K562 (cell line): Measurements from ENCODE around the gene COA4. TPM values are rescaled to one million over a fixed set of nuclear protein-coding genes. Genes with fewer than 3 reads are reported as not detected.

Source experiments
- polyA plus RNA-seq, 8 experiments: library from polyadenylated mRNA; depleted of rRNA in 4 of 8; stranded (reverse) in 5 of 8; unstranded in 3 of 8; fragments of >200 nt; fragmentation: Nextera tagmentation in 2 of 8; fragmentation: Illumina TruSeq in 1 of 8; extraction: Ambion mirVana in 2 of 8; extraction: Trizol in 1 of 8; gene quantifications; 2 replicates each; pipeline versions ENCODE4 v1.2.1 to v1.2.3, GENCODE V29; 2011 to 2014; ENCODE audit warnings: inconsistent platforms in 1 of 8, missing spikeins in 1 of 8
- total RNA-seq, 7 experiments: library from RNA; depleted of rRNA in 6 of 7; stranded (reverse); fragments of >200 nt in 6 of 7; fragmentation: Illumina TruSeq in 2 of 7; extraction: Trizol in 2 of 7; gene quantifications; 2 replicates each; pipeline versions ENCODE4 v1.2.1 to v1.2.3, GENCODE V29; 2011 to 2021; ENCODE audit warnings: low replicate concordance in 1 of 7

The COA4 gene
- total and polyA plus RNA-seq, 9 of the 15 experiments (the other 6 are each of a cell fraction or from before 2014, with no cell fraction given) = 108 to 255 (median 152) TPM

Other genes with a start within 250 kb of the COA4 start
- 0.61 TPM in 1 of 2 replicates, not detected in the other for gene PLEKHB1, start 230.3 kb downstream of the COA4 start, total RNA-seq (2014; rRNA removed)
- 0.10 and 0.25 TPM in 2 replicates for gene PLEKHB1, start 230.3 kb downstream of the COA4 start, total RNA-seq (2014; rRNA removed; fragmentation: Illumina TruSeq; extraction: Trizol)
- gene PLEKHB1, start 230.3 kb downstream of the COA4 start, total RNA-seq (2015; rRNA removed; fragmentation: Illumina TruSeq; extraction: Trizol) = 0.07 TPM in 1 of 2 replicates, not detected in the other
- gene PLEKHB1, start 230.3 kb downstream of the COA4 start, total RNA-seq (2021) = 0.27 and 0.62 TPM in 2 replicates
- 0.08 and 0.52 TPM in 2 replicates for gene PLEKHB1, start 230.3 kb downstream of the COA4 start, polyA plus RNA-seq (2011; rRNA removed)
- 0.10 and 0.12 TPM in 2 replicates for gene PLEKHB1, start 230.3 kb downstream of the COA4 start, polyA plus RNA-seq (2014; fragmentation: Illumina TruSeq; extraction: Trizol)
- under 1 TPM; 0.13 to 0.17 TPM for gene PLEKHB1, start 230.3 kb downstream of the COA4 start, polyA plus RNA-seq (2014; fragmentation: Nextera tagmentation; extraction: Ambion mirVana)
- gene PLEKHB1, start 230.3 kb downstream of the COA4 start, polyA plus RNA-seq (2014; rRNA removed) = 0.49 TPM in 1 of 2 replicates, not detected in the other
- gene RAB6A, start 115.8 kb downstream of the COA4 start, total RNA-seq (2014; rRNA removed) = 30.0 and 35.8 TPM in 2 replicates
- gene RAB6A, start 115.8 kb downstream of the COA4 start, total RNA-seq (2014; rRNA removed; fragmentation: Illumina TruSeq; extraction: Trizol) = 45.4 and 53.5 TPM in 2 replicates
- 39.6 and 45.7 TPM in 2 replicates for gene RAB6A, start 115.8 kb downstream of the COA4 start, total RNA-seq (2015; rRNA removed; fragmentation: Illumina TruSeq; extraction: Trizol)
- gene RAB6A, start 115.8 kb downstream of the COA4 start, total RNA-seq (2021) = 70.8 and 77.2 TPM in 2 replicates
- 74.7 and 95.3 TPM in 2 replicates for gene RAB6A, start 115.8 kb downstream of the COA4 start, polyA plus RNA-seq (2011; rRNA removed)
- 60.2 and 67.9 TPM in 2 replicates for gene RAB6A, start 115.8 kb downstream of the COA4 start, polyA plus RNA-seq (2014; fragmentation: Illumina TruSeq; extraction: Trizol)
- gene RAB6A, start 115.8 kb downstream of the COA4 start, polyA plus RNA-seq (2014; fragmentation: Nextera tagmentation; extraction: Ambion mirVana) = 10 to 100 TPM; 14.0 to 15.7 TPM
- 33.6 and 41.4 TPM in 2 replicates for gene RAB6A, start 115.8 kb downstream of the COA4 start, polyA plus RNA-seq (2014; rRNA removed)
- gene MRPL48, start 89.0 kb downstream of the COA4 start, total RNA-seq (2014; rRNA removed) = 87.2 and 98.6 TPM in 2 replicates
- gene MRPL48, start 89.0 kb downstream of the COA4 start, total RNA-seq (2014; rRNA removed; fragmentation: Illumina TruSeq; extraction: Trizol) = 102 and 104 TPM in 2 replicates
- gene MRPL48, start 89.0 kb downstream of the COA4 start, total RNA-seq (2015; rRNA removed; fragmentation: Illumina TruSeq; extraction: Trizol) = 102 and 118 TPM in 2 replicates
- gene MRPL48, start 89.0 kb downstream of the COA4 start, total RNA-seq (2021) = 66.0 and 81.9 TPM in 2 replicates
- gene MRPL48, start 89.0 kb downstream of the COA4 start, polyA plus RNA-seq (2011; rRNA removed) = 126 and 130 TPM in 2 replicates
- gene MRPL48, start 89.0 kb downstream of the COA4 start, polyA plus RNA-seq (2014; fragmentation: Illumina TruSeq; extraction: Trizol) = 68.5 and 75.0 TPM in 2 replicates
- gene MRPL48, start 89.0 kb downstream of the COA4 start, polyA plus RNA-seq (2014; fragmentation: Nextera tagmentation; extraction: Ambion mirVana) = 100 to 1,000 TPM; 216 to 237 TPM
- gene MRPL48, start 89.0 kb downstream of the COA4 start, polyA plus RNA-seq (2014; rRNA removed) = 67.2 and 79.2 TPM in 2 replicates
- gene PAAF1, start 153 bp upstream of the COA4 start, total RNA-seq (2014; rRNA removed) = 13.5 and 15.8 TPM in 2 replicates
- 17.8 and 20.7 TPM in 2 replicates for gene PAAF1, start 153 bp upstream of the COA4 start, total RNA-seq (2014; rRNA removed; fragmentation: Illumina TruSeq; extraction: Trizol)
- gene PAAF1, start 153 bp upstream of the COA4 start, total RNA-seq (2015; rRNA removed; fragmentation: Illumina TruSeq; extraction: Trizol) = 16.3 and 17.3 TPM in 2 replicates
- gene PAAF1, start 153 bp upstream of the COA4 start, total RNA-seq (2021) = 23.9 and 29.7 TPM in 2 replicates
- 23.3 and 27.9 TPM in 2 replicates for gene PAAF1, start 153 bp upstream of the COA4 start, polyA plus RNA-seq (2011; rRNA removed)
- 38.0 and 38.5 TPM in 2 replicates for gene PAAF1, start 153 bp upstream of the COA4 start, polyA plus RNA-seq (2014; fragmentation: Illumina TruSeq; extraction: Trizol)
- 10 to 100 TPM; 69.2 to 78.6 TPM for gene PAAF1, start 153 bp upstream of the COA4 start, polyA plus RNA-seq (2014; fragmentation: Nextera tagmentation; extraction: Ambion mirVana)
- 20.3 and 20.4 TPM in 2 replicates for gene PAAF1, start 153 bp upstream of the COA4 start, polyA plus RNA-seq (2014; rRNA removed)
- gene DNAJB13, start 74.2 kb upstream of the COA4 start, total RNA-seq (2014; rRNA removed) = not detected in 2 replicates
- gene DNAJB13, start 74.2 kb upstream of the COA4 start, total RNA-seq (2014; rRNA removed; fragmentation: Illumina TruSeq; extraction: Trizol) = not detected in 2 replicates
- gene DNAJB13, start 74.2 kb upstream of the COA4 start, total RNA-seq (2015; rRNA removed; fragmentation: Illumina TruSeq; extraction: Trizol) = not detected in 2 replicates
- gene DNAJB13, start 74.2 kb upstream of the COA4 start, total RNA-seq (2021) = not detected in 2 replicates
- gene DNAJB13, start 74.2 kb upstream of the COA4 start, polyA plus RNA-seq (2011; rRNA removed) = 0.14 and 0.46 TPM in 2 replicates
- not detected in 2 replicates for gene DNAJB13, start 74.2 kb upstream of the COA4 start, polyA plus RNA-seq (2014; fragmentation: Illumina TruSeq; extraction: Trizol)
- gene DNAJB13, start 74.2 kb upstream of the COA4 start, polyA plus RNA-seq (2014; fragmentation: Nextera tagmentation; extraction: Ambion mirVana) = not detected
- gene DNAJB13, start 74.2 kb upstream of the COA4 start, polyA plus RNA-seq (2014; rRNA removed) = 0.04 TPM in 1 of 2 replicates, not detected in the other
- 21.5 and 29.2 TPM in 2 replicates for gene UCP2, start 106.0 kb upstream of the COA4 start, total RNA-seq (2014; rRNA removed)
- gene UCP2, start 106.0 kb upstream of the COA4 start, total RNA-seq (2014; rRNA removed; fragmentation: Illumina TruSeq; extraction: Trizol) = 19.6 and 24.1 TPM in 2 replicates
- 19.2 and 25.9 TPM in 2 replicates for gene UCP2, start 106.0 kb upstream of the COA4 start, total RNA-seq (2015; rRNA removed; fragmentation: Illumina TruSeq; extraction: Trizol)
- gene UCP2, start 106.0 kb upstream of the COA4 start, total RNA-seq (2021) = 141 and 152 TPM in 2 replicates
- gene UCP2, start 106.0 kb upstream of the COA4 start, polyA plus RNA-seq (2011; rRNA removed) = 45.6 and 59.3 TPM in 2 replicates
- gene UCP2, start 106.0 kb upstream of the COA4 start, polyA plus RNA-seq (2014; fragmentation: Illumina TruSeq; extraction: Trizol) = 147 and 173 TPM in 2 replicates
- 100 to 1,000 TPM in 1 of 2 experiments, 10 to 100 TPM in 1; 95.7 to 216 TPM for gene UCP2, start 106.0 kb upstream of the COA4 start, polyA plus RNA-seq (2014; fragmentation: Nextera tagmentation; extraction: Ambion mirVana)
- gene UCP2, start 106.0 kb upstream of the COA4 start, polyA plus RNA-seq (2014; rRNA removed) = 84.5 and 87.9 TPM in 2 replicates
- 0.05 and 0.94 TPM in 2 replicates for gene UCP3, start 132.2 kb upstream of the COA4 start, total RNA-seq (2014; rRNA removed)
- gene UCP3, start 132.2 kb upstream of the COA4 start, total RNA-seq (2014; rRNA removed; fragmentation: Illumina TruSeq; extraction: Trizol) = 0.25 and 0.29 TPM in 2 replicates
- gene UCP3, start 132.2 kb upstream of the COA4 start, total RNA-seq (2015; rRNA removed; fragmentation: Illumina TruSeq; extraction: Trizol) = 0.41 and 0.65 TPM in 2 replicates
- gene UCP3, start 132.2 kb upstream of the COA4 start, total RNA-seq (2021) = 0.18 and 0.53 TPM in 2 replicates
- 0.15 and 0.26 TPM in 2 replicates for gene UCP3, start 132.2 kb upstream of the COA4 start, polyA plus RNA-seq (2011; rRNA removed)
- gene UCP3, start 132.2 kb upstream of the COA4 start, polyA plus RNA-seq (2014; fragmentation: Illumina TruSeq; extraction: Trizol) = 0.43 and 0.53 TPM in 2 replicates
- gene UCP3, start 132.2 kb upstream of the COA4 start, polyA plus RNA-seq (2014; fragmentation: Nextera tagmentation; extraction: Ambion mirVana) = not detected
- gene UCP3, start 132.2 kb upstream of the COA4 start, polyA plus RNA-seq (2014; rRNA removed) = 0.04 and 0.21 TPM in 2 replicates